HEK293 (cell line): ENCODE results near the gene SPNS2.

Experiments used
- KLF16 ChIP-seq: fragments of 450-650 bp; formaldehyde crosslinking; IDR thresholded peaks from 2 replicates; pipeline ENCODE4 v1.5.1; 2017; ENCODE audit warnings: missing biosample characterization, missing genetic modification characterization
- ZNF133 ChIP-seq: fragments of 450-650 bp; formaldehyde crosslinking; IDR thresholded peaks from 2 replicates; pipeline ENCODE4 v1.5.1; 2016; ENCODE audit warnings: missing biosample characterization, missing genetic modification characterization
- ZNF175 ChIP-seq: fragments of 450-650 bp; formaldehyde crosslinking; IDR thresholded peaks from 2 replicates; pipeline ENCODE4 v1.5.1; 2016; ENCODE audit warnings: missing biosample characterization, missing genetic modification characterization
- ZNF184 ChIP-seq: fragments of 450-650 bp; IDR thresholded peaks from 2 replicates; pipeline ENCODE4 v1.5.1; 2018; ENCODE audit warnings: missing biosample characterization, mild to moderate bottlenecking, missing genetic modification characterization
- ZNF274 ChIP-seq, 2 experiments: fragments of 200-500 bp in 1 of 2; fragments of 450-650 bp in 1 of 2; sonication (Bioruptor generic) in 1 of 2; formaldehyde crosslinking in 1 of 2; IDR thresholded peaks; 2 replicates each; pipeline versions ENCODE4 v1.5.1 to v1.6.1; 2014 to 2016; ENCODE audit warnings: borderline replicate concordance in 1 of 2, inconsistent platforms in 1 of 2, low read length in 1 of 2, missing biosample characterization in 1 of 2, missing genetic modification characterization in 1 of 2
- ZNF433 ChIP-seq: fragments of 450-650 bp; formaldehyde crosslinking; IDR thresholded peaks from 2 replicates; pipeline ENCODE4 v1.5.1; 2016; ENCODE audit warnings: missing biosample characterization, missing genetic modification characterization, low read depth
- TF ChIP-seq, protein P1 (sequence below): fragments of 450-650 bp; formaldehyde crosslinking; IDR thresholded peaks from 2 replicates; pipeline ENCODE4 v1.5.1; 2016; ENCODE audit warnings: missing biosample characterization, missing genetic modification characterization
- TF ChIP-seq, protein P2 (sequence below): fragments of 450-650 bp; formaldehyde crosslinking; IDR thresholded peaks from 2 replicates; pipeline ENCODE4 v1.5.1; 2016; ENCODE audit warnings: missing biosample characterization, missing genetic modification characterization
- TF ChIP-seq, protein P3 (sequence below): fragments of 450-650 bp; formaldehyde crosslinking; IDR thresholded peaks from 2 replicates; pipeline ENCODE4 v1.5.1; 2016; ENCODE audit warnings: missing biosample characterization, missing genetic modification characterization, borderline replicate concordance
- TF ChIP-seq, protein P4 (sequence below): fragments of 450-650 bp; formaldehyde crosslinking; IDR thresholded peaks from 2 replicates; pipeline ENCODE4 v1.5.1; 2016; ENCODE audit warnings: missing biosample characterization, missing genetic modification characterization

DNA sequence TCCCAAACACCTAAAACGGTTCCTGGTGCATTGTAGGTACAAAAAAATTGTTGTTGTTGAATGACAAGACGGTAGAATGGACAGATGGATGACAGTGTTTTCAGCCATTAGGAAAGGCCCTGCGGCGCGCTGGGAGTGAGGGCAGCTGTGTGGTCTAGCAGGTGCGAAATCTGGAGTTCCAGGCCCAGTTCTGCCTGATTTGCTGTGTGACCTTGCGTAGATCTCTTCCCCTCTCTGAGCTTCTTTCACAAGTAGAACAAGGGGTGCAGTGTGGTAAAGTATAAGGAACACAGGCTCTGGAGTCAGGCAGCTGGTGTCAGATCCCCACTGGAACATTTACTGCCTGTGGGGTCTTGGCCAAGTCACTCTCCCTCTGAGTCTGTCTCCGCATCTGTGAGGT is 25.3 kb downstream of the SPNS2 start:
- TF ChIP-seq ZNF133 (no peak), ZNF433 (tag by site-specific recombination) (no peak), ZNF184 (tag by site-specific recombination) (no peak), KLF16 (tag by site-specific recombination) (no peak), ZNF175 (tag by site-specific recombination) (no peak), ZNF274 (IDR thresholded peaks at IDR 0.05; ENCODE audit: low read length) (no peak), ZNF274 (tag by site-specific recombination; IDR thresholded peaks at IDR 0.05; ENCODE audit: borderline replicate concordance) (no peak)
- TF ChIP-seq, protein P1, sequence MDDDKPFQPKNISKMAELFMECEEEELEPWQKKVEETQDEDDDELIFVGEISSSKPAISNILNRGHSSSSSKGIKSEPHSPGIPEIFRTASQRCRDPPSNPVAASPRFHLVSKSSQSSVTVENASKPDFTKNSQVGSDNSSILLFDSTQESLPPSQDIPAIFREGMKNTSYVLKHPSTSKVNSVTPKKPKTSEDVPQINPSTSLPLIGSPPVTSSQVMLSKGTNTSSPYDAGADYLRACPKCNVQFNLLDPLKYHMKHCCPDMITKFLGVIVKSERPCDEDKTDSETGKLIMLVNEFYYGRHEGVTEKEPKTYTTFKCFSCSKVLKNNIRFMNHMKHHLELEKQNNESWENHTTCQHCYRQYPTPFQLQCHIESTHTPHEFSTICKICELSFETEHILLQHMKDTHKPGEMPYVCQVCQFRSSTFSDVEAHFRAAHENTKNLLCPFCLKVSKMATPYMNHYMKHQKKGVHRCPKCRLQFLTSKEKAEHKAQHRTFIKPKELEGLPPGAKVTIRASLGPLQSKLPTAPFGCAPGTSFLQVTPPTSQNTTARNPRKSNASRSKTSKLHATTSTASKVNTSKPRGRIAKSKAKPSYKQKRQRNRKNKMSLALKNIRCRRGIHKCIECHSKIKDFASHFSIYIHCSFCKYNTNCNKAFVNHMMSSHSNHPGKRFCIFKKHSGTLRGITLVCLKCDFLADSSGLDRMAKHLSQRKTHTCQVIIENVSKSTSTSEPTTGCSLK (tag by site-specific recombination) = no peak
- TF ChIP-seq, protein P2, sequence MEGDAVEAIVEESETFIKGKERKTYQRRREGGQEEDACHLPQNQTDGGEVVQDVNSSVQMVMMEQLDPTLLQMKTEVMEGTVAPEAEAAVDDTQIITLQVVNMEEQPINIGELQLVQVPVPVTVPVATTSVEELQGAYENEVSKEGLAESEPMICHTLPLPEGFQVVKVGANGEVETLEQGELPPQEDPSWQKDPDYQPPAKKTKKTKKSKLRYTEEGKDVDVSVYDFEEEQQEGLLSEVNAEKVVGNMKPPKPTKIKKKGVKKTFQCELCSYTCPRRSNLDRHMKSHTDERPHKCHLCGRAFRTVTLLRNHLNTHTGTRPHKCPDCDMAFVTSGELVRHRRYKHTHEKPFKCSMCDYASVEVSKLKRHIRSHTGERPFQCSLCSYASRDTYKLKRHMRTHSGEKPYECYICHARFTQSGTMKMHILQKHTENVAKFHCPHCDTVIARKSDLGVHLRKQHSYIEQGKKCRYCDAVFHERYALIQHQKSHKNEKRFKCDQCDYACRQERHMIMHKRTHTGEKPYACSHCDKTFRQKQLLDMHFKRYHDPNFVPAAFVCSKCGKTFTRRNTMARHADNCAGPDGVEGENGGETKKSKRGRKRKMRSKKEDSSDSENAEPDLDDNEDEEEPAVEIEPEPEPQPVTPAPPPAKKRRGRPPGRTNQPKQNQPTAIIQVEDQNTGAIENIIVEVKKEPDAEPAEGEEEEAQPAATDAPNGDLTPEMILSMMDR (tag by site-specific recombination) = no peak
- TF ChIP-seq, protein P3, sequence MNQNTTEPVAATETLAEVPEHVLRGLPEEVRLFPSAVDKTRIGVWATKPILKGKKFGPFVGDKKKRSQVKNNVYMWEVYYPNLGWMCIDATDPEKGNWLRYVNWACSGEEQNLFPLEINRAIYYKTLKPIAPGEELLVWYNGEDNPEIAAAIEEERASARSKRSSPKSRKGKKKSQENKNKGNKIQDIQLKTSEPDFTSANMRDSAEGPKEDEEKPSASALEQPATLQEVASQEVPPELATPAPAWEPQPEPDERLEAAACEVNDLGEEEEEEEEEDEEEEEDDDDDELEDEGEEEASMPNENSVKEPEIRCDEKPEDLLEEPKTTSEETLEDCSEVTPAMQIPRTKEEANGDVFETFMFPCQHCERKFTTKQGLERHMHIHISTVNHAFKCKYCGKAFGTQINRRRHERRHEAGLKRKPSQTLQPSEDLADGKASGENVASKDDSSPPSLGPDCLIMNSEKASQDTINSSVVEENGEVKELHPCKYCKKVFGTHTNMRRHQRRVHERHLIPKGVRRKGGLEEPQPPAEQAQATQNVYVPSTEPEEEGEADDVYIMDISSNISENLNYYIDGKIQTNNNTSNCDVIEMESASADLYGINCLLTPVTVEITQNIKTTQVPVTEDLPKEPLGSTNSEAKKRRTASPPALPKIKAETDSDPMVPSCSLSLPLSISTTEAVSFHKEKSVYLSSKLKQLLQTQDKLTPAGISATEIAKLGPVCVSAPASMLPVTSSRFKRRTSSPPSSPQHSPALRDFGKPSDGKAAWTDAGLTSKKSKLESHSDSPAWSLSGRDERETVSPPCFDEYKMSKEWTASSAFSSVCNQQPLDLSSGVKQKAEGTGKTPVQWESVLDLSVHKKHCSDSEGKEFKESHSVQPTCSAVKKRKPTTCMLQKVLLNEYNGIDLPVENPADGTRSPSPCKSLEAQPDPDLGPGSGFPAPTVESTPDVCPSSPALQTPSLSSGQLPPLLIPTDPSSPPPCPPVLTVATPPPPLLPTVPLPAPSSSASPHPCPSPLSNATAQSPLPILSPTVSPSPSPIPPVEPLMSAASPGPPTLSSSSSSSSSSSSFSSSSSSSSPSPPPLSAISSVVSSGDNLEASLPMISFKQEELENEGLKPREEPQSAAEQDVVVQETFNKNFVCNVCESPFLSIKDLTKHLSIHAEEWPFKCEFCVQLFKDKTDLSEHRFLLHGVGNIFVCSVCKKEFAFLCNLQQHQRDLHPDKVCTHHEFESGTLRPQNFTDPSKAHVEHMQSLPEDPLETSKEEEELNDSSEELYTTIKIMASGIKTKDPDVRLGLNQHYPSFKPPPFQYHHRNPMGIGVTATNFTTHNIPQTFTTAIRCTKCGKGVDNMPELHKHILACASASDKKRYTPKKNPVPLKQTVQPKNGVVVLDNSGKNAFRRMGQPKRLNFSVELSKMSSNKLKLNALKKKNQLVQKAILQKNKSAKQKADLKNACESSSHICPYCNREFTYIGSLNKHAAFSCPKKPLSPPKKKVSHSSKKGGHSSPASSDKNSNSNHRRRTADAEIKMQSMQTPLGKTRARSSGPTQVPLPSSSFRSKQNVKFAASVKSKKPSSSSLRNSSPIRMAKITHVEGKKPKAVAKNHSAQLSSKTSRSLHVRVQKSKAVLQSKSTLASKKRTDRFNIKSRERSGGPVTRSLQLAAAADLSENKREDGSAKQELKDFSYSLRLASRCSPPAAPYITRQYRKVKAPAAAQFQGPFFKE (tag by site-specific recombination) = no peak
- TF ChIP-seq, protein P4, sequence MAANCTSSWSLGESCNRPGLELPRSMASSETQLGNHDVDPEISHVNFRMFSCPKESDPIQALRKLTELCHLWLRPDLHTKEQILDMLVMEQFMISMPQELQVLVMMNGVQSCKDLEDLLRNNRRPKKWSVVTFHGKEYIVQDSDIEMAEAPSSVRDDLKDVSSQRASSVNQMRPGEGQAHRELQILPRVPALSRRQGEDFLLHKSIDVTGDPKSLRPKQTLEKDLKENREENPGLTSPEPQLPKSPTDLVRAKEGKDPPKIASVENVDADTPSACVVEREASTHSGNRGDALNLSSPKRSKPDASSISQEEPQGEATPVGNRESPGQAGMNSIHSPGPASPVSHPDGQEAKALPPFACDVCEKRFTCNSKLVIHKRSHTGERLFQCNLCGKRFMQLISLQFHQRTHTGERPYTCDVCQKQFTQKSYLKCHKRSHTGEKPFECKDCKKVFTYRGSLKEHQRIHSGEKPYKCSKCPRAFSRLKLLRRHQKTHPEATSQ (tag by site-specific recombination) = no peak
